Measurements from ENCODE around the gene MMEL1.
"Not testable (repeated sequence)": the region's sequence is repeated elsewhere in the genome, so short reads cannot be mapped to it uniquely, and the experiment has no call there.

The MMEL1 gene

GRCh38 chr1:2582391-2582790 lies 50.4 kb downstream of the MMEL1 start:
- Histone ChIP-seq H4K20me1 (ENCODE audit: insufficient read depth, low read length) (no peaks in the 10 kb centered on the region), H3K9me3 (replicated peaks; ENCODE audit: insufficient read depth, low read length) (no peaks in the 10 kb centered on the region), H3K79me2 (ENCODE audit: low read length) (no peaks in the 10 kb centered on the region), H3K4me2 (ENCODE audit: low read depth, low read length) (no peak overlapping the region), H3K27me3 (replicated peaks; ENCODE audit: insufficient read depth, low read length) (peaks cover 63% of the 10 kb centered on the region), H3F3A (ENCODE audit: insufficient read depth, low read length) (0 out of 2 replicates have a peak, but pooled peaks cover 8% of the 10 kb centered on the region), H3K9ac (ENCODE audit: low read length) (no peak overlapping the region), H3K9me2 (replicated peaks; ENCODE audit: insufficient read depth, low read length) (no peaks in the 10 kb centered on the region), H3K27ac (ENCODE audit: low read length) (no peak overlapping the region), H3K4me1 (ENCODE audit: low read length) (peaks cover 13% of the 10 kb centered on the region), H3K36me3 (replicated peaks; ENCODE audit: insufficient read depth, low read length) (no peaks in the 10 kb centered on the region), H3K4me3 (ENCODE audit: low read length) (no peak overlapping the region), H2AFZ (ENCODE audit: low read length) (no peak overlapping the region)
- TF ChIP-seq EZH2phosphoT487 (IDR thresholded peaks at IDR 0.05; ENCODE audit: low read length) (no peak), CTCF (IDR thresholded peaks at IDR 0.05; ENCODE audit: low read length) (no peak), EZH2 (optimal IDR thresholded peaks at IDR 0.05; ENCODE audit: low read depth, low read length) (no peak)
- DNase-seq: no peak

GRCh38 chr1:2580691-2581090 lies 52.1 kb downstream of the MMEL1 start:
- no peak overlapping the region for H3K4me2 ChIP-seq (ENCODE audit: low read depth, low read length)
- no peak overlapping the region for H3K4me3 ChIP-seq (ENCODE audit: low read length)
- H3K27ac ChIP-seq (ENCODE audit: low read length): no peak overlapping the region
- TF ChIP-seq CTCF (IDR thresholded peaks at IDR 0.05; ENCODE audit: low read length) (no peak), EZH2phosphoT487 (IDR thresholded peaks at IDR 0.05; ENCODE audit: low read length) (no peak), EZH2 (optimal IDR thresholded peaks at IDR 0.05; ENCODE audit: low read depth, low read length) (no peak)
- no peaks in the 10 kb centered on the region for H3K79me2 ChIP-seq (ENCODE audit: low read length)
- no peak overlapping the region for H2AFZ ChIP-seq (ENCODE audit: low read length)
- no peaks in the 10 kb centered on the region for H3K9me2 ChIP-seq (replicated peaks; ENCODE audit: insufficient read depth, low read length)
- H3K4me1 ChIP-seq (ENCODE audit: low read length): peaks cover 13% of the 10 kb centered on the region
- H4K20me1 ChIP-seq (ENCODE audit: insufficient read depth, low read length): no peaks in the 10 kb centered on the region
- no peaks in the 10 kb centered on the region for H3K36me3 ChIP-seq (replicated peaks; ENCODE audit: insufficient read depth, low read length)
- peaks cover 67% of the 10 kb centered on the region for H3K27me3 ChIP-seq (replicated peaks; ENCODE audit: insufficient read depth, low read length)
- no peak overlapping the region for H3K9ac ChIP-seq (ENCODE audit: low read length)
- no peaks in the 10 kb centered on the region for H3K9me3 ChIP-seq (replicated peaks; ENCODE audit: insufficient read depth, low read length)
- DNase-seq: no peak
- 0 out of 2 replicates have a peak, but pooled peaks cover 8% of the 10 kb centered on the region for H3F3A ChIP-seq (ENCODE audit: insufficient read depth, low read length)

GRCh38 chr1:2578758-2579118 lies 54.1 kb downstream of the MMEL1 start:
- Histone ChIP-seq H3K9ac (ENCODE audit: low read length) (no peak overlapping the region), H3K4me3 (ENCODE audit: low read length) (no peak overlapping the region), H4K20me1 (ENCODE audit: insufficient read depth, low read length) (no peaks in the 10 kb centered on the region), H3K27ac (ENCODE audit: low read length) (no peak overlapping the region), H3K9me3 (replicated peaks; ENCODE audit: insufficient read depth, low read length) (no peaks in the 10 kb centered on the region), H3K79me2 (ENCODE audit: low read length) (no peaks in the 10 kb centered on the region), H3K9me2 (replicated peaks; ENCODE audit: insufficient read depth, low read length) (no peaks in the 10 kb centered on the region), H3K27me3 (replicated peaks; ENCODE audit: insufficient read depth, low read length) (peaks cover 78% of the 10 kb centered on the region), H3K36me3 (replicated peaks; ENCODE audit: insufficient read depth, low read length) (no peaks in the 10 kb centered on the region), H3K4me2 (ENCODE audit: low read depth, low read length) (no peak overlapping the region), H2AFZ (ENCODE audit: low read length) (0 out of 2 replicates have a peak overlapping the region, but pooled peaks have one; percentile 51), H3K4me1 (ENCODE audit: low read length) (peaks cover 8% of the 10 kb centered on the region; the same call in 1 of the 2 replicates), H3F3A (ENCODE audit: insufficient read depth, low read length) (0 out of 2 replicates have a peak, but pooled peaks cover 4% of the 10 kb centered on the region)
- no peak for DNase-seq
- TF ChIP-seq CTCF (IDR thresholded peaks at IDR 0.05; ENCODE audit: low read length) (no peak), EZH2phosphoT487 (IDR thresholded peaks at IDR 0.05; ENCODE audit: low read length) (no peak), EZH2 (optimal IDR thresholded peaks at IDR 0.05; ENCODE audit: low read depth, low read length) (no peak)

- H3K36me3 ChIP-seq (replicated peaks; ENCODE audit: insufficient read depth, low read length); H3K4me1 ChIP-seq (ENCODE audit: low read length); H3K79me2 ChIP-seq (ENCODE audit: low read length); H3F3A ChIP-seq (ENCODE audit: insufficient read depth, low read length); H4K20me1 ChIP-seq (ENCODE audit: insufficient read depth, low read length); H3K4me3 ChIP-seq (ENCODE audit: low read length); H3K9me2 ChIP-seq (replicated peaks; ENCODE audit: insufficient read depth, low read length); H3K9me3 ChIP-seq (replicated peaks; ENCODE audit: insufficient read depth, low read length); DNase-seq: not testable (repeated sequence)
- H3K9ac ChIP-seq (ENCODE audit: low read length): 0 out of 2 replicates have a peak overlapping the region, but pooled peaks have one; percentile 13
- H2AFZ ChIP-seq (ENCODE audit: low read length): peak overlapping the region; percentile 51; the same call in 1 of the 2 replicates
- peak overlapping the region; percentile 23; the same call in 1 of the 2 replicates for H3K27ac ChIP-seq (ENCODE audit: low read length)
- peak overlapping the region; percentile 27; the same call in 1 of the 2 replicates for H3K4me2 ChIP-seq (ENCODE audit: low read depth, low read length)
- H3K27me3 ChIP-seq (replicated peaks; ENCODE audit: insufficient read depth, low read length): peaks cover 78% of the 10 kb centered on the region
These were observed 55.2 kb downstream of the MMEL1 start for GRCh38 chr1:2577565-2578075.
